Measurements from ENCODE around the gene SLC4A8.

GRCh38 chr12:51517800-51518199, 93.2 kb downstream of the SLC4A8 start:
- peak in 1 of 3 experiments; percentile 9 for TF ChIP-seq CTCF (optimal IDR thresholded peaks at IDR 0.05 in 1 of 3, IDR thresholded peaks at IDR 0.05 in 1 of 3, conservative IDR thresholded peaks at IDR 0.05 in 1 of 3; ENCODE audit: extremely low read depth in 1 of 3, insufficient read depth in 2 of 3, low read length in 3 of 3)
- no peak for TF ChIP-seq EZH2 (IDR thresholded peaks at IDR 0.05; ENCODE audit: low read length)
